Natural killer cell (primary cell): ENCODE results near the gene MYOZ1. TPM values are rescaled to one million over a fixed set of nuclear protein-coding genes. Genes with fewer than 3 reads are reported as not detected.
"Not testable (repeated sequence)": the region's sequence is repeated elsewhere in the genome, so short reads cannot be mapped to it uniquely, and the experiment has no call there.

Source experiments
- ATAC-seq, 3 donors: fragments of 150-1000 bp in 2 of 3; fragments of 200-7000 bp in 1 of 3; cut with Tn5 transposase; 1 replicate in 1 of 3; 2 replicates in 2 of 3; pipeline ENCODE4 v1.10.0; 2021; ENCODE audit warnings: mild to moderate bottlenecking in 2 of 3, moderate library complexity in 2 of 3
- DNase-seq, 2 donors: peaks; one replicate each; pipeline versions ENCODE4 v3.0.0 to v3.0.0-alpha.2; 2013 to 2021; ENCODE audit warnings: mixed read lengths in 1 of 2
- H3K27ac ChIP-seq: one replicate; pipeline ENCODE4 v1.5.1; 2013; ENCODE audit warnings: mild to moderate bottlenecking, low read length
- H3K27me3 ChIP-seq: one replicate; pipeline ENCODE4 v1.6.1; 2013; ENCODE audit warnings: low read length; ENCODE audit not compliant: control insufficient read depth, insufficient read depth
- H3K36me3 ChIP-seq: one replicate; pipeline ENCODE4 v1.6.1; 2013; ENCODE audit warnings: low read length; ENCODE audit not compliant: control insufficient read depth, insufficient read depth
- H3K4me1 ChIP-seq: one replicate; pipeline ENCODE4 v1.6.1; 2013; ENCODE audit warnings: low read length; ENCODE audit not compliant: control insufficient read depth, insufficient read depth
- H3K4me3 ChIP-seq: one replicate; pipeline ENCODE4 v1.5.1; 2013; ENCODE audit warnings: low read length
- H3K9me3 ChIP-seq: one replicate; pipeline ENCODE4 v1.6.1; 2013; ENCODE audit warnings: low read length; ENCODE audit not compliant: control insufficient read depth, insufficient read depth
- H3K27ac Mint-ChIP-seq, 2 donors: one replicate each; pipeline ENCODE4 v1.8.0; 2022; ENCODE audit warnings: mild to moderate bottlenecking in 2 of 2, mixed read lengths in 2 of 2, moderate library complexity in 1 of 2
- H3K27me3 Mint-ChIP-seq, 2 donors: one replicate each; pipeline ENCODE4 v1.8.0; 2022; ENCODE audit warnings: low read depth in 2 of 2, mixed read lengths in 2 of 2
- H3K36me3 Mint-ChIP-seq: one replicate; pipeline ENCODE4 v1.8.0; 2022; ENCODE audit warnings: mixed read lengths
- H3K4me1 Mint-ChIP-seq, 2 donors: one replicate each; pipeline ENCODE4 v1.8.0; 2022; ENCODE audit warnings: mixed read lengths in 2 of 2
- H3K4me3 Mint-ChIP-seq: one replicate; pipeline ENCODE4 v1.8.0; 2022; ENCODE audit warnings: mild to moderate bottlenecking, moderate library complexity, mixed read lengths
- H3K9me3 Mint-ChIP-seq, 2 donors: one replicate each; pipeline ENCODE4 v1.8.0; 2022; ENCODE audit warnings: mixed read lengths in 2 of 2
- CTCF ChIP-seq: fragments of 200-600 bp; IDR thresholded peaks from one replicate; pipeline ENCODE4 v1.8.0; 2022; ENCODE audit warnings: antibody characterized with exemption
- WGBS: methylation state at CpG from one replicate; pipeline ENCODE4 v1.1.7; 2013; ENCODE audit warnings: missing lambda C conversion rate; ENCODE audit not compliant: insufficient coverage; 5-methylcytosine and 5-hydroxymethylcytosine counted together
- intact Hi-C: fragments of 100-400 bp; cut with micrococcal nuclease; formaldehyde crosslinking; loops from one replicate; pipeline ENCODE4 v1.14.2; 2022
- total RNA-seq, 4 donors: library from RNA; stranded (reverse); fragments of 120-200 nt in 1 of 4; gene quantifications; one replicate each; pipeline versions ENCODE4 v1.2.3 to v1.2.4, GENCODE V29; 2013 to 2022

The MYOZ1 gene
- total RNA-seq, 3 donors from 2014 or later (not counting 1 experiment from before 2014, with no cell fraction given) = not detected

- H3K4me1 ChIP-seq = peaks cover 7% of the 10 kb centered on the region
- peak; percentile 89 to 98 for DNase-seq
- H3K9me3 ChIP-seq = no peaks in the 10 kb centered on the region
- peak; percentile 95 to 98 (median 96) for ATAC-seq
- Mint-ChIP-seq H3K9me3 (no peaks in the 10 kb centered on the region), H3K27me3 (no peaks in the 10 kb centered on the region), H3K27ac (peak overlapping the region; percentile 93 to 99), H3K36me3 (no peaks in the 10 kb centered on the region), H3K4me3 (peak overlapping the region; percentile 98), H3K4me1 (peaks cover 9 to 22% of the 10 kb centered on the region in 2 donors)
- no peaks in the 10 kb centered on the region for H3K36me3 ChIP-seq
- no peak for TF ChIP-seq CTCF
- under 1% methylated on average over 40 of the region's 42 CpGs for WGBS
- no peaks in the 10 kb centered on the region for H3K27me3 ChIP-seq
- intact Hi-C loops = loop anchor here (2.0 kb wide), 1 partner anchor 129 kb away; the partner anchor contains the start of gene PPP3CB
- peak overlapping the region; percentile 32 for H3K27ac ChIP-seq
- peak overlapping the region; percentile 51 for H3K4me3 ChIP-seq
Measured at GRCh38 chr10:73625884-73626752, 15.2 kb downstream of the MYOZ1 start.

GRCh38 chr10:73625004-73625883 lies 16.0 kb downstream of the MYOZ1 start:
- Histone ChIP-seq H3K27ac (peak overlapping the region; percentile 55), H3K27me3 (no peaks in the 10 kb centered on the region), H3K4me1 (peaks cover 7% of the 10 kb centered on the region), H3K9me3 (no peaks in the 10 kb centered on the region), H3K4me3 (peak overlapping the region; percentile 51), H3K36me3 (no peaks in the 10 kb centered on the region)
- Mint-ChIP-seq H3K4me3 (peak overlapping the region; percentile 98), H3K36me3 (no peaks in the 10 kb centered on the region), H3K27me3 (no peaks in the 10 kb centered on the region), H3K4me1 (peaks cover 9 to 22% of the 10 kb centered on the region in 2 donors), H3K27ac (peak overlapping the region; percentile 93 to 99), H3K9me3 (no peaks in the 10 kb centered on the region)
- DNase-seq = peak; percentile 28 to 55
- under 1% methylated on average over 44 of the region's 46 CpGs for WGBS
- TF ChIP-seq CTCF = no peak
- intact Hi-C loops = no loop called here
- ATAC-seq = peak; percentile 63 to 74 (median 66)

GRCh38 chr10:73623056-73623455 lies 18.2 kb downstream of the MYOZ1 start:
- H3K27ac Mint-ChIP-seq = no peak overlapping the region
- H3K9me3 ChIP-seq = no peaks in the 10 kb centered on the region
- DNase-seq (no peak), ATAC-seq (no peak)
- no peaks in the 10 kb centered on the region for H3K36me3 Mint-ChIP-seq
- WGBS = 93% methylated on average over 4 of the region's 4 CpGs
- intact Hi-C loops = no loop called here
- peaks cover 7% of the 10 kb centered on the region for H3K4me1 ChIP-seq
- no peak overlapping the region for H3K4me3 Mint-ChIP-seq
- no peaks in the 10 kb centered on the region for H3K36me3 ChIP-seq
- H3K9me3 Mint-ChIP-seq = no peaks in the 10 kb centered on the region
- H3K27ac ChIP-seq = no peak overlapping the region
- H3K4me3 ChIP-seq = no peak overlapping the region
- H3K27me3 Mint-ChIP-seq = no peaks in the 10 kb centered on the region
- H3K4me1 Mint-ChIP-seq = peaks cover 9 to 22% of the 10 kb centered on the region in 2 donors
- TF ChIP-seq CTCF = no peak
- no peaks in the 10 kb centered on the region for H3K27me3 ChIP-seq

- not testable (repeated sequence) for ATAC-seq, H3K27ac ChIP-seq, H3K9me3 Mint-ChIP-seq, H3K27me3 Mint-ChIP-seq, H3K9me3 ChIP-seq, H3K27me3 ChIP-seq, H3K36me3 ChIP-seq, H3K4me1 ChIP-seq, H3K27ac Mint-ChIP-seq, DNase-seq, H3K4me1 Mint-ChIP-seq, H3K4me3 ChIP-seq, H3K36me3 Mint-ChIP-seq, H3K4me3 Mint-ChIP-seq
- 96% methylated on average over 10 of the region's 12 CpGs for WGBS
- intact Hi-C loops = loop anchor here (1.0 kb wide), 1 partner anchor 8 kb away; no protein-coding TSS in a partner anchor
Measured at GRCh38 chr10:73620974-73621373, 20.3 kb downstream of the MYOZ1 start.

- ATAC-seq, H3K4me3 Mint-ChIP-seq, H3K4me3 ChIP-seq, H3K4me1 ChIP-seq, DNase-seq, H3K36me3 Mint-ChIP-seq, H3K27ac ChIP-seq, H3K27me3 Mint-ChIP-seq, H3K27ac Mint-ChIP-seq, H3K9me3 Mint-ChIP-seq, H3K9me3 ChIP-seq, H3K27me3 ChIP-seq, H3K4me1 Mint-ChIP-seq, H3K36me3 ChIP-seq, intact Hi-C loops: not testable (repeated sequence)
- WGBS = 98% methylated on average over 8 of the region's 8 CpGs
Measured at GRCh38 chr10:73617143-73617542, 24.1 kb downstream of the MYOZ1 start.
